SK-N-SH treated with all-trans-retinoic acid at 6 μM for 48 hours (cell line): ENCODE data around the gene STOM.

Source experiments
- ARNTL ChIP-seq: fragments of 450-650 bp; formaldehyde crosslinking; IDR thresholded peaks from 2 replicates; pipeline ENCODE4 v1.5.0; 2020; ENCODE audit warnings: low read depth, mild to moderate bottlenecking, moderate library complexity, borderline replicate concordance
- BACH2 ChIP-seq: fragments of 250-450 bp; sonication (Bioruptor Pico); IDR thresholded peaks from 2 replicates; pipeline ENCODE4 v1.9.0; 2021; ENCODE audit warnings: mild to moderate bottlenecking, borderline replicate concordance
- GLIS3 ChIP-seq: fragments of 250-450 bp; sonication (Bioruptor Pico); IDR thresholded peaks from 2 replicates; pipeline ENCODE4 v1.5.0; 2020; ENCODE audit warnings: mild to moderate bottlenecking, moderate library complexity
- ISL1 ChIP-seq: fragments of 250-450 bp; sonication (Bioruptor Pico); IDR thresholded peaks from 2 replicates; pipeline ENCODE4 v2.1.2; 2022; ENCODE audit warnings: mild to moderate bottlenecking, moderate library complexity
- PATZ1 ChIP-seq: fragments of 250-450 bp; sonication (Bioruptor Pico); IDR thresholded peaks from 2 replicates; pipeline ENCODE4 v1.8.0; 2020; ENCODE audit warnings: mild to moderate bottlenecking, moderate library complexity, borderline replicate concordance
- RARB ChIP-seq: fragments of 250-450 bp; sonication (Bioruptor Pico); IDR thresholded peaks from 2 replicates; pipeline ENCODE4 v1.8.0; 2021; ENCODE audit warnings: mild to moderate bottlenecking, moderate library complexity
- TCF4 ChIP-seq: fragments of 250-450 bp; sonication (Bioruptor Pico); IDR thresholded peaks from 2 replicates; pipeline ENCODE4 v1.8.0; 2021; ENCODE audit warnings: mild to moderate bottlenecking, moderate library complexity, borderline replicate concordance
- TSHZ2 ChIP-seq: fragments of 250-450 bp; sonication (Bioruptor Pico); IDR thresholded peaks from 2 replicates; pipeline ENCODE4 v1.5.0; 2020; ENCODE audit warnings: mild to moderate bottlenecking, moderate library complexity
- ZC3H10 ChIP-seq: fragments of 250-450 bp; sonication (Bioruptor Pico); IDR thresholded peaks from 2 replicates; pipeline ENCODE4 v1.5.1; 2021; ENCODE audit warnings: mild to moderate bottlenecking, moderate library complexity
- ZFP3 ChIP-seq: fragments of 250-450 bp; sonication (Bioruptor Pico); IDR thresholded peaks from 2 replicates; pipeline ENCODE4 v1.5.0; 2020; ENCODE audit warnings: mild to moderate bottlenecking, moderate library complexity
- ZFP30 ChIP-seq: fragments of 450-650 bp; formaldehyde crosslinking; IDR thresholded peaks from 2 replicates; pipeline ENCODE4 v1.5.0; 2022; ENCODE audit warnings: mild to moderate bottlenecking, moderate library complexity
- ZNF565 ChIP-seq: fragments of 450-650 bp; formaldehyde crosslinking; conservative IDR thresholded peaks from 2 replicates; pipeline ENCODE4 v1.5.0; 2020; ENCODE audit warnings: low read depth, mild to moderate bottlenecking, moderate library complexity
- ZNF8 ChIP-seq: fragments of 450-650 bp; formaldehyde crosslinking; IDR thresholded peaks from 2 replicates; pipeline ENCODE4 v1.5.0; 2020; ENCODE audit warnings: mild to moderate bottlenecking, moderate library complexity
- TF ChIP-seq, protein P1 (sequence below): fragments of 250-450 bp; sonication (Bioruptor Pico); IDR thresholded peaks from 2 replicates; pipeline ENCODE4 v1.5.1; 2020; ENCODE audit warnings: low read depth, mild to moderate bottlenecking, moderate library complexity

DNA sequence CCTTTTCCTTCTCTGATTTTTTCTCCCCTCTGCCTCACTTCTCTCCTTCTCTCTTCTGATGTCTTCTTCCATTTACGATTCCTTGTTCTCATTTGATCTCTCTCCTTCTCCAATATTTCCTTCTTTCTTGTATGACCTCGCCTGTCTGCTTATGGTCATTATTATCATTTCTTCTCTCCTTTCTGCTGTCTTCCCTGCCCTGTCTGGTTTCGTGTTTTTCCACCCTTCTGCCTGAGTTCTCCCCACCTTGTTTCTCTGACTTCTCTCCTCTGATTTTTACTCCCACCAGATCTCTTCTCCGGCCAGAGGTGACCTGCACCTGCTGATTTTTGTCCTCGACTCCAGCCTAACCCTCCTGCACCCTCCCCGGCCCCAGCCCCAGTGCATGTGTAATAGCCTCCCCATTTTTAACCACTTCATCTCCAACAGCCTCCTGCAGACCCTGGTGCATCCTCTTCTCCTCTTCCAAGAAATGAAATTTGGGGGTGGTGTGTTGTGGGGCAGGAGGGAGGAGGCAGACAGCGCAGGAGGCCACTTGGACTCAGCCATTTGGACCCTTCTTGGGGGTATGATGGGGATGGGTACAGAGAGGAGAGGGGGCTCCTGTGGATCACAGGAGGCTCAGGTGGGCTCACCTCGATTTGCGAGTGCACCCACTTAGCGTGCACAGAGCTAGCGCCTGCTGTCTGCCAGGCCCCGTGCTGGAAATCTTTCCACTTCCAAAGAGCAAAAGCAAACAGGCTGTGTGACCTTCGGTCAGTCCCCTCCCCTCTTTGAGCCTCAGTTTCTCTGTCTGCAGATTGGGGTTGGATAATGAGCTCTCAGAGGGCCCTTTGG lies 69.5 kb downstream of the STOM start:
- TF ChIP-seq ZFP30 (CRISPR knock-in tag) (no peak), ZNF565 (no peak), TCF4 (CRISPR knock-in tag) (no peak), RARB (CRISPR knock-in tag) (no peak), ARNTL (CRISPR knock-in tag) (no peak), PATZ1 (no peak), ZNF8 (CRISPR knock-in tag) (no peak), ISL1 (CRISPR knock-in tag) (no peak), GLIS3 (CRISPR knock-in tag) (no peak), ZC3H10 (CRISPR knock-in tag) (no peak), ZFP3 (CRISPR knock-in tag) (no peak), BACH2 (CRISPR knock-in tag) (no peak), TSHZ2 (CRISPR knock-in tag) (no peak)
- TF ChIP-seq, protein P1, sequence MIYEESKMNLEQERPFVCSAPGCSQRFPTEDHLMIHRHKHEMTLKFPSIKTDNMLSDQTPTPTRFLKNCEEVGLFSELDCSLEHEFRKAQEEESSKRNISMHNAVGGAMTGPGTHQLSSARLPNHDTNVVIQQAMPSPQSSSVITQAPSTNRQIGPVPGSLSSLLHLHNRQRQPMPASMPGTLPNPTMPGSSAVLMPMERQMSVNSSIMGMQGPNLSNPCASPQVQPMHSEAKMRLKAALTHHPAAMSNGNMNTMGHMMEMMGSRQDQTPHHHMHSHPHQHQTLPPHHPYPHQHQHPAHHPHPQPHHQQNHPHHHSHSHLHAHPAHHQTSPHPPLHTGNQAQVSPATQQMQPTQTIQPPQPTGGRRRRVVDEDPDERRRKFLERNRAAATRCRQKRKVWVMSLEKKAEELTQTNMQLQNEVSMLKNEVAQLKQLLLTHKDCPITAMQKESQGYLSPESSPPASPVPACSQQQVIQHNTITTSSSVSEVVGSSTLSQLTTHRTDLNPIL = no peak
